GM21447 (cell line): ENCODE data around the gene FRMD3.

Experiments
- ATAC-seq: cut with Tn5 transposase; IDR thresholded peaks from one replicate; pipeline ENCODE4 v1.9.1; 2021; ENCODE audit not compliant: unreplicated experiment

The FRMD3 gene

DNA sequence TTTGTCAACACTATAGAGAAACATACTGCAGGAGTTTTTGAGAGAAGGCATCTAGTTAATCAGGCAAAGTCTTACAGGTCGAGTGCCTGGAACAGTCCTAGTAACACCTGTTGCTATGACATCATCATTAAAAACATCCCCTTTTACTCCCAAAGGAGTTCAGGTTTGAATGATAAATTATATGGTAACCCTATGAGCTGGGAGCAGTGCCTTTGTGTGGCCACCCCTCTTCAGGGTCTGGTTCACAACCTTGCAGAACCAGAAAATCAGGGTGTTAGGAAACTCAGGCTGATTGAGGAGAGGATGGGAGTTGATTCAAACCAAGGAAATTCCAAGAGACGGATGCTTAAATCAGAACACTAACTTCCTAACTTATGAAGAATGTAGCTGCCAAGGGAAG is 296.1 kb downstream of the FRMD3 start:
- ATAC-seq, result no peak

DNA sequence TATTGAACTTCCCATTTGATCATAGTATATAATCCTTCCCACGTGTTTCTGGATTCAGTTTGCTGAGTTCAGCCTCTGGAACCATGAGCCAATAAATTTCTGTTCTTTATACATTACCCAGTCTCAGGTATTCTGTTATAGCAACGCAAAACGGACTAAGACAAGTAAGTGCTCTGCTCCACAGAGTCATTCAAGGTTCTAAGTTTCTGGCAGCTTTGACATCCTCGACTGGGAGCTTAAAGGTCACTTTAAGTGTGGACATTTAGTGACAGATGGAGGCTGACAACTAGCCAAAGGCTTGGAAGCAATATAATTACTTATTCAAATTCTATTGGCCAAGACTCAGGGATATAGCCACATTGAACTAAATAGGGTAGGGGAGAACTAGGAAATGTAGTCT is 297.5 kb downstream of the FRMD3 start:
- ATAC-seq, result no peak

DNA sequence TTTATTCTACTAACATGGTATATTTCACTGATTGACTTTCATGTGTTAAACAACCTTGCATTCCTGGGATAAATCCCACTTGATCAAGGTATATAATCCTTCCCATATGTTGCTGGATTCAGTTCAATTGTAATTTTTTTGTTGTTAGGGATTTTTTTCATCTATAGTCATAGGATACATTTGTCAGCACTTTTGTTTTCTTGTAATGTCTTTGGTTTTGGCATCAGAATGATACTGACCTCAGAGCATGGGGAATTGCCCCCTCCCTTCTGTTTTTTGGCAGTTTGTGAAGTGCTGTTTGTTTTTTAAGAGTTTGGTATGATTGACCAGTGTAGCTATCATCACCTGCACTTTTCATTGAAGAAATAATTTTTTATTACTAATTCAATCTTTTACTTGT is 298.5 kb downstream of the FRMD3 start:
- no peak for ATAC-seq

DNA sequence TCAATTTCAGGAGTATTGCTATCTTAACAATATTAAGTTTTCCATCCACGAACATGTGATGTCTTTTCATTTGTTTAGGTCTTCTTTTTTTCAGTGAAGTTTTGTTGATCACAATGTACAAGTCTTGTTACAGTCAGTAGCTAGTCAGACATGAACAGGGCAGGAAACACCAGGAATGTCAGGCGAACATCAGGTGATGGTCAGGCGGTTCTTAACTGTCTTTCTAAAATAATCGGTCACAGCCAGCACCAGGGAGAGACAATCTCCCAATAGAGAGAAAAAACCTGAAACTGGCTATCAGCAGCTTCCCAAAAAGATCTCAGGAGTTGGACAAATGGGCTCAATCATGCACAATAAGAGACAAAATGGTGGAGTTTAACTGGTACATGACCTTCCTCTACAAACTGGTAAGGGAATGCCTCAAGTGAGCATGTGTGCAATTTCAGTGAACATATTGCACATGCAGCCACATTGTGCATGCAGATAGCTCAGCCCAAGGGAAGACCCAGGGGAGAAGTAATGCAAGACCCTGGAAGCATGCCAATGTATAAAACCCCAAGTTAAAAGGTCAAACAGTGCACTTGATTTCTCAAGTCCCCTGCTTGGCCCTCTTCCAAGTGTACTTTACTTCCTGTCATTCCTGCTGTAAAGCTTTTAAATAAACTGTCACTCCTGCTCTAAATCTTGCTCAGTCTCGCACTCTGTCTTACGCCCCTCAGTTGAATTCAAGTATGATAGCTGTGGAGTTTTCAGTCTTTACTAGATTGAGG is 299.1 kb downstream of the FRMD3 start:
- ATAC-seq, result no peak

DNA sequence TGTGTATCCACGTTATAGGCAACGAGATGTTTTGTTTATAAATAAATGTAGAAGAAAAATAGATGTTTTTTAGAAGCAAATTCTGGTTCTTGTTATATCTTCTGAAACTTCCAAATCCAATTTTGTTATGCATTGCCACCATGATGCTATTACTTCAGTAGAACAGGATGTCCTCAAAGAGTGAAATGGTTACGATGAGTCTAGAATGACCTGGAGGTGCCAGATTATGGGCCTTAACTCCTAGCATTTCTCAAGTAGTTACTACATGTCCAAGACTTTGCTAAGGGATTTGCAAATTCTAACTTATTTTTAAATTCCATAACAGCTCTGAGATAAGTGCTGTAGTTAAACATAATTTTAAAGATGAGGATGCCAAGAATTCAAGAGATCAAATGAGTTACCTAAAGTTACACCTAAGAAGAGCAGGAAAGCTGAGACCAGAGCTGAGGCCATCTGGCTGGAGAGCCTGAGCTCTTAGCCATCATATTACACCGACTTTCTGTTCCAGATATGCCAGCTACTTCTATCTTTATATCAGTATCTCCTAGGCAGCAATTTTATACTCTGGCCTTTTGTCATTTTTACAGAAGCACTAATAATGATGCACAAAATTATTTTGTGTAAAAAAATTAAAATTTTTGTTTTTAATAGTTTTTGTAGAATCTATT is 302.0 kb downstream of the FRMD3 start:
- no peak for ATAC-seq

DNA sequence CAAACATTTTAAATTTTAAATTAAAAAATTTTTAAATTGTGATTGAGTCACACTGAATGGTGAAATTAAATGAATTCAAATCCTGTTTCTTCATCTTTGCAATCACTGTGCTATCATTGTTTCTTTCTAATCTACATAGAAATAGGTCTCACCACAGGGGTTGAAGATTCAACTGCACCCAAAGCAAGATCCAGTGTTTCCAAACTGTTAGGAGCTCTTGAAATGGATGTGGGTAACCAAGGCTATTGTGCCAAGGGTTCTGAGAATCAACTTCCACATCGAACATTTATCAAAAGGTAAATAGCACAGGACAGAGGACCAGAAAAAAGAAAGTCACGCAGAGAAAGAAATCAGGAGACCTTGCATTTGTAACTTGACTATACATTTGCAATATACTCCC is 302.7 kb downstream of the FRMD3 start:
- no peak for ATAC-seq

DNA sequence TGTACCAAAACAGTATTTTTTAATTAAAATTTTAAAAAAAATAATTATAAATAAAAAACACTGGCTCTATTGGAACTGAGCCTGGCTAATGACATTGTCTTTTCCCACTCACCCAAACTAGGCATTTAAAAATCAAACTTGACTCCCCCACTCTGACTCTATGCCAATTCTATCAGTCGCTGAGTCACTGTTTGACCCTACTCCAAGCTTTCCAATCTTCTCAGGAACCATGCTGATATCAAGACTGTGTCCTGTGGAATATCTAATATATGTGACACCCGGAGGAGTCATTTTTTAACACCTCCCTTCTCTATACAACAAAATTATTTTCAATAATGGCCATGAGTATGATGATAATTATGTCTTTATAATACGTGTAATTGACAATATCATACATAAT is 303.7 kb downstream of the FRMD3 start:
- ATAC-seq, result no peak

DNA sequence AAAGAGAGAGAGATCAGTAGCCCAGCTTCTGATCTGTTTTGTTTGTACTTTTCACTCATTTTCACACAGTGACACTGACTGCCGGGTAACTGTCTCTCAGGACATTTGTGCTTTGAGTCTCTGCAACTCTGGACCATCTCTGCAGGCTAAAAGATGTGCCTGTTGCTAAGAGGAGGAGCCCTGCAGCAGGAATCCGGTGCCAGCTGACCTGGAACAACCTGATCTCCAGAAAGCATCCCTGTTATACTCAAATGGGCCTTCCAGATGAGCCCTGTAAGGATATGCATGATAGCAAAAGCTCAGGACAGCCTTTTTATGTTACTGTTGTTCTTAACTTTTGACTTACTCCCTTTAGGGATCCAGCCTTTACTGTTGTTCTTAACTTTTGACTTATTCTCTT is 304.6 kb downstream of the FRMD3 start:
- no peak for ATAC-seq

DNA sequence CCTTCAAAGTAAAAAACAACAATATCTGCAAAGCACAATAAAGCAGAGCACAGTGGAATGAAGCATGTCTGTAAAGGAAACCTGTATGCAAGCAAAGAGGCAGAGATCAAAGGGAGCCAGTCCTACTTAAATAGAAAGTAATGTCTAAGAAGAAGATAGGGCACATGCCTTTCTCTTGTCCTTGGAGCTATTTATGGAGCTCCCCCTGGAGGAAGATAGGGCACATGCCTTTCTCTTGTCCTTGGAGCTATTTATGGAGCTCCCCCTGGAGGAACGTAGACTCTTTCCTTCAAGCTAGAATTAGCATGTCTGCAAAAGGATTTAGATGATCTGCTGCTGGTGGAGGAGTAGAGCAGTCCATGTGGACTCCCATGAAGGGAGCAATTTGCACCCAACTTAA is 307.2 kb downstream of the FRMD3 start:
- ATAC-seq, result no peak

DNA sequence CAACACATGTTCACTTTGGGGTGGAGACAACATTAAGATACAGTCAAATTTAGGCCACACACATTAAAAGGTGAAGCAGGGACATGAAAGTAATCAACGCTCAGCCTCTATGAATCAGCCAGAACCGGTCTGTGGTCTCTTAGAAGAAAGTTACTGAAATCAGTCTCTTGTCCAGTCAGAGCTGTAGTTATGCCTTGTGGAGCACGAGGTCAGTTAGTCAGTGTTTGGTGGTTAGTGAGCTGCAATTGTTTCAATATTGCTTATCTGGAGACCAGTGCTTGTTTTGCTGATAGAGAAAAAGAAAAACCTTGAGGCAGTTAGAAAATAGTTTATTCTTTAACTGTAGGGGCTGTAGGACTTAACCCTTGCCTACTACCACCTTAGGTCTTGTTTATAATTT is 317.5 kb downstream of the FRMD3 start:
- ATAC-seq, result peak; percentile 96

DNA sequence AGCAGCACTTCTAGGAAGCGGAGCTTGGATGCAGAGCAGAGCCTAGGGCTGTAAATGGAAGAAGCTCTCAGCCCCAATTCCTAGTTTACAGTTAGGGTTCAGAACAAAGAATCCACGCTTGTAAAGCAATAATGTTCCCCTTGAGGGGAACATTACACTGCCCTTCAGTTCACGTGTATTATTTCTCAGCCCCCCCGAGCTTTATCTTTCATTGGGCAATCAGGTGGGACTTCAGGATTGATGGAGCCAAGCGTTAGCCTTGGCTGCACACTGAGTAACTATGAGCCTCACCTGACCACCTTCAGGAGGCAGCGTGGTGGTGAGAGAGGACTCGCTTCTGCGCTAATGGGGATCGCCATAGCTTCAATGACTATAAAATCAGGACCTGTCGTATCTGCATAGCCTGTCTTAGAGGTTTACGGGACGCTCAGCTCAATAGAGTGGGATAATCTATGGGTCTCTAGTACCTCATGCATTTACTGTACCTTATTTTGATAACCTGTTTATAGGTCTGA is 318.2 kb downstream of the FRMD3 start:
- no peak for ATAC-seq

DNA sequence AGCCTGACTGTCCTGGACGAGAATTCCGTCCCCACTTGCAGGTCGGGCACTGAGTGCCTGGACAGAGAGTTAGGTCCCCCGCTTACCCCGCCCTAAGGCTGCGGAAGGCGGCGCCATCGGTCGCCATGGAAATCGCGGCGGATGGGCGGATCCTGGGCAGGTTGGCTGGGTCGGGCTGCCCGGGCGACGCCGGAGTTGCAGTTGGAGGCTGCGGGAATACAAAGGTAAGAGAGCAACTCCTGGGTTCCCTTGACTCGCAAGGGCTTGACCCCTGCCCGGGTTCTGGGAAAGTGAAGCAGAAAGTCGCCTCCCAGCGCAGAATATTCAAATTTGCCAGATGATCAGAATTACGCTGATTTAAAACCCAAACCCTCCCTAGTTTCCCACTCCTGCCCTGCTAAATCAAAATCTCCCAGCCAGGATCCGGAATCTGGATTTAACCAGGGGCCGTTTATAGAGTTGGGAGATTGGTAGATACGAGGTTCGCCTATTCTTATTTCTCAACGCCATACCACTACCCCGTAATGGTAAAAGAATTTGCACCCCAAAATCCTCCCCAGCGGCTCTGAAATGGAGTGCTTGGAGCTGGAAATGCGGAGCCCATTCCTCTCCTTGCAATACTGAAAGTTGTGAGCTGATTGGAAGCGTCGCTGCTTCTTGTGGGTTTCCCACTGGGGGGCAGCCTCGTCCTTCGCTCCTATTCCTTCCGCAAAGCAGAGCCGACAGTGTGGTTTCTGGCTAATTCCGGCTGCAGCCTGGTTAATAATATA is 318.9 kb downstream of the FRMD3 start:
- ATAC-seq, result no peak

DNA sequence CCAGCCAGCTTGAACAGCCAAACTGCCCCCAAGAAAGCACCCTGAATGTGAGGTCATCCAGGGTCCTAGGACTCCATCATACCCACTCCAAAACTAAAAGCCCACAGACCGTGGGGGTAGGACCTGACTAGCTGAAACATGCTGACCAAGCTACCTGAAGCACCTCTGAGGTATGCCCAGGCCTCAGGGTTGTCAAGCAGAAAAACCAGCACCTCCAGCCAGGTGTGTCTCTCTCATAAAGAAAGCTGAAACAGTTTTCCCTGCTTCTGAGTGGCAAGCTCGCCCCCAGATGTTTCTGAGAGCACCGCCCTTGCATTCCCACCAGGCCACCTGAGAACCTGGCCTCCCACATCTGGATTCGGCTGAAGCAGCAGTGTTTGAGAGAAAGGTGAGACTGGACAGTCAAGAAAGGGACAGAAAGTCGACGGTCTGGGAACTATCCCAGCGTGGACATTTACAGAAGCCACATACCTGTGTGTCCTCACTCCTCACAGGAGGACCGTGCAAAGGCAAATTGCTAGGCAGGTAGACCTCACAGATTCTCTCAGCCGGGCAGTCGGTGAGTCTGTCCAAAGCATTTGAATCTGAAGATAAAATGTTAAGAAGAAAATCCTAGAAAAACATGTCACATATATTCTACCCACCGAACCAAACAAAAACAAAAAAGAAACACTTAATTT is 319.6 kb downstream of the FRMD3 start:
- no peak for ATAC-seq

DNA sequence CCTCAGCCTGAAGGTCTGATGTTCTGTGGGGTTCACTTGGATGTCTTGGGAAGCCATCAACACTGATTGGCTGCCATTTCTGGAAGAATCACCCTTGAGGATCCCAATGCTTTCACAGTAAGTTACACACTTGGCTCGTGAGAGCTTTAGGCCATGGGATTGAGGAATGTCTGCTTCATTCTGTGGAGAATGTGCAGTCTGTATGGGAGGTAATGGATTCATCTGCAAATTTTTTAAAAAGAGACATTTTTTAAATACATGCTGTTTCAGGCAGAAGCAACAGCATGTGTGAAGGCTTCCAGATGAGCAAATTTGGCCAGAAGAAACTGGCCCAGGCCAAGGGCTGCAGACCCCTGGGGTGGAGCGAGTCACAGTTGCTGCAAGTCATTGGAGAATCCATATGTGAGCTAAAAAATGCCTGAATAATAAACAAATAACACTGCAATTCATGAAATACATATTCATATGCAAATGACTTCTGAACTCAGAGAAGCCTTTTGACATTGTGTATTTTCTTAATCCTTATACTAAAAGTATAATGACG is 328.9 kb downstream of the FRMD3 start:
- ATAC-seq, result no peak

DNA sequence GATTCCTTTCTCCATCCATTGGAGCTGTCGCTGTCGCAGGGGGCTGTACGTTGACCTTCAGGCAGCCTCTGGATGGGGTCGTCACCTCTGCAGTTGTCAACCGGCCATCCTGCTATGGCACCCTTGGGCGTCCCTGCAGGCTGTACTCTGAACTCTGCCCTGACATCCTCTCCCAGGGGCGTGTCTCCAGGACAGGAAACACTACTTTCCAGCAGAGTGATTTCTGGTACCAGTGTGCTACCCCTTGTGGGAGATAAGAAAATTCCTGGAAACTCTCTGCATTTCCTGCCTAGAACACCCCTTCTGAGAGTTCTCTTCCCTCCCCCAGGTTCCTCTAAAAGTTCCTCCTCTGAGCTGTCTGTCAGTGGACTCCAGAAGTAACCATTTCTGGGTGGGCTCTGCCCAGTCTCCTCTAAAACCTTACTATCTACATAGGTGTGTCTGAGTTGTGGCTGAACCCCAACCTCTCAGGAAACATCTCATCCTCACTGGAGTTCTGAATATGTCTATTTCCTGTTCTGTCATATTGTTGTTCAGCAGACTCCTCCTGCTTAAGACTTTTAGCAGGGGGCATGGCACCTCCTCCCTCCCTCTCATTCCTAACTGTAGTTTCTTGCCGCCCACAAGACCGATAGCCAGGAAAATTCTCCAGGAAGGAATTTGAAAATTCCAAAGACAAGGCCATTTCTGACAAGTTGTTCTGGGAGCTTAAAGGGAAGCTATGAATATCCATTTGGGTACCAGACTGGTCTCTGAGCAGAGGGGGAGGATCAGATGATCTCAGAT is 329.9 kb downstream of the FRMD3 start:
- ATAC-seq, result no peak

DNA sequence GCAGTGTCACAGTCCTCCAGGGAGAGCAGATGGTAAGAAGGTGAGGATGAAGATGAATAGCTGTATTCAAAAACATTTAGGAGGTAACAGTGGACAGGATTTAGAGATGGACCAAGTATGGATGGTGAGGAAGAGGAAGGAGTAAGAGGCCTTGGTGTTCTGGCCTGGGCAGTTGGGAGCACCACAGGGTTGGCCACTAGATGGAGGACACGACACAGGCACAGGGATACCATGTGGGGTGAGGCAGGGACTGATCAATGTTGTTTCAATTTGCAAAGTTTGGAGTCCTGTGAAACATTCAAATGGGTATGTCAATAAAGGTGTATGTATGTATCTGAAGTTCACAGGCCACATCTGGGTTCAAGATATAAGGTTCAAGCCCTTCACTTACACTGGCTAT is 334.2 kb downstream of the FRMD3 start:
- no peak for ATAC-seq

DNA sequence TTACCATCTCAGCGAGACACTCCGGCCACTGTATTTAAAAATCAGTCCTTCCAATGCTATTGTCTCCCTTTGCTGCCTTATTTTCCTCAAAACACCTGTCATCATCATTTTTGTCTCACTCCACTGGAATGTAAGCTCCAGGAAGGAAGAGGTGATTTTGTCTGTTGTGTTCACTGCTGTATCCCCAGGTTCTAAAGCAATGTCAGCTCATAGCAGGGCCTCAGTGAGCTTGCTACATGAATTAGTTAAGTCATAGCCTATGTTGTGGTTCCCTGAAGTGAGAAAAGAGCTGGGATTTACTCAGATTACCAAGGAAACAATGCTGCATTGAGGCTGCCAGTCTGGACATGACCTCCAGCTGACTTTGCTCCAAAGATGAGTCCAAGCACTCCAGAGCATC is 337.7 kb downstream of the FRMD3 start:
- ATAC-seq, result no peak

DNA sequence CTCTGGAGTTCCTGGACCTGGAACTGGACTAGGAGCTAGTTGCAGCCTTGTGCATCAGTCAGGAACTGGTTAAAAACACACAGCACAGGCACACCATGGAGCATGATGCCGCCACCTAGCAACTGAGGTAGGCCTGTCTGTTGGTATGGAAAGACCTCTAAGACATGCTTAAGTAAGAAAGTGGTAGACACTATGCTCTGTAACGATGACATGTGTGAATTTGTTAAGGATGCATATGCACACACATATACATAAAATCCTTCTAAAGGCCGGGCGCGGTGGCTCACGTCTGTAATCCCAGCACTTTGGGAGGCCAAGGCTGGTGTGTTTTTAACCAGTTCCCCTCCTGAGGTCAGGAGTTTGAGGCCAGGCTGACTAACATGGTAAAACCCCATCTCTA is 338.4 kb downstream of the FRMD3 start:
- ATAC-seq, result no peak

DNA sequence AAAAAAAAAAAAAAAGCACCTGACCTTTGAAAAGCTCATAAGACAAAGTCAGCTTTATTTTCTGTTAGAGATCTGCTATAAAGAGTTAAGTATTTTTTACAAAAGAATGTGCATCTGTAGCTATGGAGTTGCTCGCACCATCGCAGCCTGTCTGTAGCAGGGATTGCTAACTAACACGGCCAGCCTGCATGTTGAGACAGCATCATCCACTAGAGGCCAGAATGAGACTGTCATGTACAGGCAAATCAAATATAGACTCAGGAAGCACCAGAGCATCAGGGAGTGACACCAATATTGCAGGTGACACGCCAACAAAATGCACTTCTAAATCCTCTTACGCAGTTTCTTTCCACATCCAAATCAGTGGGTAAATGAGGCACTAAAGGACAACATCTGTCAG is 339.0 kb downstream of the FRMD3 start:
- no peak for ATAC-seq

DNA sequence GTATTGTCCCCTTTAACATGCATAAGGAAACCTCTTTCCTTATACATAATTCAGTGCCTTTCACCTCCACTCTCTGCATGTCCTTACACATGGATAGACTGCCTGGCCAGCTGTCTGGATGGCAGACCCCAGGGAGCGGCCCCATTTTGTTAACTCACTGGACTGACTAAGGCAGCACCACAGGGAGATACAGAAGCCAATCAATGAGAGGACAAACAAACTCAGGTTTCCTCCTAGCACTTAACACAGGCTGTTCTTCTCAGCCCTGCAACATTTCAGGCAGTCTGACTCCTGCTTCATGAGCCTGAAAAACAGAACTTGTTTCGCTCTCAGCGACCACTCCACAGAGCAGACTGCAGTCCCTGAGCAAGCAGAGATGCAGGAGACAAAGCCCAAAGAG is 339.8 kb downstream of the FRMD3 start:
- ATAC-seq, result no peak
